Measurements from ENCODE around the gene PLCB1. TPM values are rescaled to one million over a fixed set of nuclear protein-coding genes. Genes with fewer than 3 reads are reported as not detected.

Gene PLCB1
- total and polyA plus RNA-seq, 2 experiments from 2014 or later, result 14.9 to 20.7 TPM

DNA sequence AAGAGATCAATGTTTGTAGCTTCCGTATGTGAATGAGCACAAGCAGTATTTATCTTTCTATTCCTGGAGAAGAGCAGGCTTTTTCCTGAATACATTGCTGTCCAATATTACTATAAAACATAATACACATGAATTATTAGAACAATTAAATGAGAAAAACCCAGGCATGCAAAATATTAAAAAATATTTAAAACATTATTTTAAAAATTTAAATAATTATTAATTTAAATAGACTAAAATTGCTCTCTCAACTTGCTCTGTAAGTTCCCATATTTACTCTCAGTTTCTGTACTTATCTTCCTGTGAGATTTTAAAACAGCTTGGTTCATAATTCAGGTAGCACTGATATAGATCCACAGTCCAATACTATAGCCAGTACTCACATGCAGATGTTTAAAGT lies 97.0 kb downstream of the PLCB1 start:
- TF ChIP-seq JUNB (IDR thresholded peaks at IDR 0.05; ENCODE audit: unreplicated experiment) (no peak), EZH2phosphoT487 (IDR thresholded peaks at IDR 0.05; ENCODE audit: unreplicated experiment) (no peak), CREB1 (CRISPR knock-in tag; IDR thresholded peaks at IDR 0.05; ENCODE audit: low read depth) (no peak), NANOG (IDR thresholded peaks at IDR 0.05; ENCODE audit: borderline replicate concordance) (no peak), ZNF114 (CRISPR knock-in tag; IDR thresholded peaks at IDR 0.05) (no peak), POLR2AphosphoS5 (IDR thresholded peaks at IDR 0.05; ENCODE audit: low read depth) (no peak), ZNF331 (CRISPR knock-in tag; IDR thresholded peaks at IDR 0.05; ENCODE audit: low read depth) (no peak), STAT1 (IDR thresholded peaks at IDR 0.05; ENCODE audit: unreplicated experiment) (no peak)
- TF ChIP-seq, protein P1, sequence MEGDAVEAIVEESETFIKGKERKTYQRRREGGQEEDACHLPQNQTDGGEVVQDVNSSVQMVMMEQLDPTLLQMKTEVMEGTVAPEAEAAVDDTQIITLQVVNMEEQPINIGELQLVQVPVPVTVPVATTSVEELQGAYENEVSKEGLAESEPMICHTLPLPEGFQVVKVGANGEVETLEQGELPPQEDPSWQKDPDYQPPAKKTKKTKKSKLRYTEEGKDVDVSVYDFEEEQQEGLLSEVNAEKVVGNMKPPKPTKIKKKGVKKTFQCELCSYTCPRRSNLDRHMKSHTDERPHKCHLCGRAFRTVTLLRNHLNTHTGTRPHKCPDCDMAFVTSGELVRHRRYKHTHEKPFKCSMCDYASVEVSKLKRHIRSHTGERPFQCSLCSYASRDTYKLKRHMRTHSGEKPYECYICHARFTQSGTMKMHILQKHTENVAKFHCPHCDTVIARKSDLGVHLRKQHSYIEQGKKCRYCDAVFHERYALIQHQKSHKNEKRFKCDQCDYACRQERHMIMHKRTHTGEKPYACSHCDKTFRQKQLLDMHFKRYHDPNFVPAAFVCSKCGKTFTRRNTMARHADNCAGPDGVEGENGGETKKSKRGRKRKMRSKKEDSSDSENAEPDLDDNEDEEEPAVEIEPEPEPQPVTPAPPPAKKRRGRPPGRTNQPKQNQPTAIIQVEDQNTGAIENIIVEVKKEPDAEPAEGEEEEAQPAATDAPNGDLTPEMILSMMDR (conservative IDR thresholded peaks at IDR 0.05; ENCODE audit: low read depth in 2 of 2), result no peak
- TF ChIP-seq, protein P2, sequence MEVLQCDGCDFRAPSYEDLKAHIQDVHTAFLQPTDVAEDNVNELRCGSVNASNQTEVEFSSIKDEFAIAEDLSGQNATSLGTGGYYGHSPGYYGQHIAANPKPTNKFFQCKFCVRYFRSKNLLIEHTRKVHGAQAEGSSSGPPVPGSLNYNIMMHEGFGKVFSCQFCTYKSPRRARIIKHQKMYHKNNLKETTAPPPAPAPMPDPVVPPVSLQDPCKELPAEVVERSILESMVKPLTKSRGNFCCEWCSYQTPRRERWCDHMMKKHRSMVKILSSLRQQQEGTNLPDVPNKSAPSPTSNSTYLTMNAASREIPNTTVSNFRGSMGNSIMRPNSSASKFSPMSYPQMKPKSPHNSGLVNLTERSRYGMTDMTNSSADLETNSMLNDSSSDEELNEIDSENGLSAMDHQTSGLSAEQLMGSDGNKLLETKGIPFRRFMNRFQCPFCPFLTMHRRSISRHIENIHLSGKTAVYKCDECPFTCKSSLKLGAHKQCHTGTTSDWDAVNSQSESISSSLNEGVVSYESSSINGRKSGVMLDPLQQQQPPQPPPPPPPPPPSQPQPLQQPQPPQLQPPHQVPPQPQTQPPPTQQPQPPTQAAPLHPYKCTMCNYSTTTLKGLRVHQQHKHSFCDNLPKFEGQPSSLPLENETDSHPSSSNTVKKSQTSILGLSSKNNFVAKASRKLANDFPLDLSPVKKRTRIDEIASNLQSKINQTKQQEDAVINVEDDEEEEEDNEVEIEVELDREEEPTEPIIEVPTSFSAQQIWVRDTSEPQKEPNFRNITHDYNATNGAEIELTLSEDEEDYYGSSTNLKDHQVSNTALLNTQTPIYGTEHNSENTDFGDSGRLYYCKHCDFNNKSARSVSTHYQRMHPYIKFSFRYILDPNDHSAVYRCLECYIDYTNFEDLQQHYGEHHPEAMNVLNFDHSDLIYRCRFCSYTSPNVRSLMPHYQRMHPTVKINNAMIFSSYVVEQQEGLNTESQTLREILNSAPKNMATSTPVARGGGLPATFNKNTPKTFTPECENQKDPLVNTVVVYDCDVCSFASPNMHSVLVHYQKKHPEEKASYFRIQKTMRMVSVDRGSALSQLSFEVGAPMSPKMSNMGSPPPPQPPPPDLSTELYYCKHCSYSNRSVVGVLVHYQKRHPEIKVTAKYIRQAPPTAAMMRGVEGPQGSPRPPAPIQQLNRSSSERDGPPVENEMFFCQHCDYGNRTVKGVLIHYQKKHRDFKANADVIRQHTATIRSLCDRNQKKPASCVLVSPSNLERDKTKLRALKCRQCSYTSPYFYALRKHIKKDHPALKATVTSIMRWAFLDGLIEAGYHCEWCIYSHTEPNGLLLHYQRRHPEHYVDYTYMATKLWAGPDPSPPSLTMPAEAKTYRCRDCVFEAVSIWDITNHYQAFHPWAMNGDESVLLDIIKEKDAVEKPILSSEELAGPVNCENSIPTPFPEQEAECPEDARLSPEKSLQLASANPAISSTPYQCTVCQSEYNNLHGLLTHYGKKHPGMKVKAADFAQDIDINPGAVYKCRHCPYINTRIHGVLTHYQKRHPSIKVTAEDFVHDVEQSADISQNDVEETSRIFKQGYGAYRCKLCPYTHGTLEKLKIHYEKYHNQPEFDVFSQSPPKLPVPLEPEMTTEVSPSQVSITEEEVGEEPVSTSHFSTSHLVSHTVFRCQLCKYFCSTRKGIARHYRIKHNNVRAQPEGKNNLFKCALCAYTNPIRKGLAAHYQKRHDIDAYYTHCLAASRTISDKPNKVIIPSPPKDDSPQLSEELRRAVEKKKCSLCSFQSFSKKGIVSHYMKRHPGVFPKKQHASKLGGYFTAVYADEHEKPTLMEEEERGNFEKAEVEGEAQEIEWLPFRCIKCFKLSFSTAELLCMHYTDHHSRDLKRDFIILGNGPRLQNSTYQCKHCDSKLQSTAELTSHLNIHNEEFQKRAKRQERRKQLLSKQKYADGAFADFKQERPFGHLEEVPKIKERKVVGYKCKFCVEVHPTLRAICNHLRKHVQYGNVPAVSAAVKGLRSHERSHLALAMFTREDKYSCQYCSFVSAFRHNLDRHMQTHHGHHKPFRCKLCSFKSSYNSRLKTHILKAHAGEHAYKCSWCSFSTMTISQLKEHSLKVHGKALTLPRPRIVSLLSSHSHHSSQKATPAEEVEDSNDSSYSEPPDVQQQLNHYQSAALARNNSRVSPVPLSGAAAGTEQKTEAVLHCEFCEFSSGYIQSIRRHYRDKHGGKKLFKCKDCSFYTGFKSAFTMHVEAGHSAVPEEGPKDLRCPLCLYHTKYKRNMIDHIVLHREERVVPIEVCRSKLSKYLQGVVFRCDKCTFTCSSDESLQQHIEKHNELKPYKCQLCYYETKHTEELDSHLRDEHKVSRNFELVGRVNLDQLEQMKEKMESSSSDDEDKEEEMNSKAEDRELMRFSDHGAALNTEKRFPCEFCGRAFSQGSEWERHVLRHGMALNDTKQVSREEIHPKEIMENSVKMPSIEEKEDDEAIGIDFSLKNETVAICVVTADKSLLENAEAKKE (CRISPR knock-in tag; IDR thresholded peaks at IDR 0.05), result no peak
- TF ChIP-seq, protein P3, sequence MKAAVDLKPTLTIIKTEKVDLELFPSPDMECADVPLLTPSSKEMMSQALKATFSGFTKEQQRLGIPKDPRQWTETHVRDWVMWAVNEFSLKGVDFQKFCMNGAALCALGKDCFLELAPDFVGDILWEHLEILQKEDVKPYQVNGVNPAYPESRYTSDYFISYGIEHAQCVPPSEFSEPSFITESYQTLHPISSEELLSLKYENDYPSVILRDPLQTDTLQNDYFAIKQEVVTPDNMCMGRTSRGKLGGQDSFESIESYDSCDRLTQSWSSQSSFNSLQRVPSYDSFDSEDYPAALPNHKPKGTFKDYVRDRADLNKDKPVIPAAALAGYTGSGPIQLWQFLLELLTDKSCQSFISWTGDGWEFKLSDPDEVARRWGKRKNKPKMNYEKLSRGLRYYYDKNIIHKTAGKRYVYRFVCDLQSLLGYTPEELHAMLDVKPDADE (IDR thresholded peaks at IDR 0.05), result no peak
- TF ChIP-seq, protein P4, sequence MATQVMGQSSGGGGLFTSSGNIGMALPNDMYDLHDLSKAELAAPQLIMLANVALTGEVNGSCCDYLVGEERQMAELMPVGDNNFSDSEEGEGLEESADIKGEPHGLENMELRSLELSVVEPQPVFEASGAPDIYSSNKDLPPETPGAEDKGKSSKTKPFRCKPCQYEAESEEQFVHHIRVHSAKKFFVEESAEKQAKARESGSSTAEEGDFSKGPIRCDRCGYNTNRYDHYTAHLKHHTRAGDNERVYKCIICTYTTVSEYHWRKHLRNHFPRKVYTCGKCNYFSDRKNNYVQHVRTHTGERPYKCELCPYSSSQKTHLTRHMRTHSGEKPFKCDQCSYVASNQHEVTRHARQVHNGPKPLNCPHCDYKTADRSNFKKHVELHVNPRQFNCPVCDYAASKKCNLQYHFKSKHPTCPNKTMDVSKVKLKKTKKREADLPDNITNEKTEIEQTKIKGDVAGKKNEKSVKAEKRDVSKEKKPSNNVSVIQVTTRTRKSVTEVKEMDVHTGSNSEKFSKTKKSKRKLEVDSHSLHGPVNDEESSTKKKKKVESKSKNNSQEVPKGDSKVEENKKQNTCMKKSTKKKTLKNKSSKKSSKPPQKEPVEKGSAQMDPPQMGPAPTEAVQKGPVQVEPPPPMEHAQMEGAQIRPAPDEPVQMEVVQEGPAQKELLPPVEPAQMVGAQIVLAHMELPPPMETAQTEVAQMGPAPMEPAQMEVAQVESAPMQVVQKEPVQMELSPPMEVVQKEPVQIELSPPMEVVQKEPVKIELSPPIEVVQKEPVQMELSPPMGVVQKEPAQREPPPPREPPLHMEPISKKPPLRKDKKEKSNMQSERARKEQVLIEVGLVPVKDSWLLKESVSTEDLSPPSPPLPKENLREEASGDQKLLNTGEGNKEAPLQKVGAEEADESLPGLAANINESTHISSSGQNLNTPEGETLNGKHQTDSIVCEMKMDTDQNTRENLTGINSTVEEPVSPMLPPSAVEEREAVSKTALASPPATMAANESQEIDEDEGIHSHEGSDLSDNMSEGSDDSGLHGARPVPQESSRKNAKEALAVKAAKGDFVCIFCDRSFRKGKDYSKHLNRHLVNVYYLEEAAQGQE (IDR thresholded peaks at IDR 0.05; ENCODE audit: unreplicated experiment), result no peak
- Histone ChIP-seq H3K4me3 (no peak overlapping the region), H3K36me3 (ENCODE audit: insufficient read depth) (no peaks in the 10 kb centered on the region), H4K20me1 (replicated peaks; ENCODE audit: insufficient read depth) (0 out of 2 replicates have a peak, but pooled peaks cover 3% of the 10 kb centered on the region), H3F3A (replicated peaks; ENCODE audit: low read depth) (no peaks in the 10 kb centered on the region), H3K27ac (ENCODE audit: low read depth) (no peak overlapping the region), H3K27me3 (ENCODE audit: insufficient read depth) (no peaks in the 10 kb centered on the region), H3K9me2 (ENCODE audit: insufficient read depth) (no peaks in the 10 kb centered on the region), H2AFZ (no peak overlapping the region), H3K4me2 (no peak overlapping the region), H3K4me1 (ENCODE audit: insufficient read depth) (no peaks in the 10 kb centered on the region), H3K79me2 (replicated peaks; ENCODE audit: insufficient read depth) (no peaks in the 10 kb centered on the region)
- ATAC-seq (no peak), DNase-seq (ENCODE audit: low spot score) (no peak)
- Mint-ChIP-seq H3K27me3 (ENCODE audit: insufficient read depth, low read depth, poor library complexity) (no peaks in the 10 kb centered on the region), H3K9me3 (no peaks in the 10 kb centered on the region), H3K27ac (no peak overlapping the region), H3K4me1 (peaks cover 8% of the 10 kb centered on the region), H3K4me3 (no peak overlapping the region), H3K36me3 (ENCODE audit: low read depth) (no peaks in the 10 kb centered on the region)
